H1 (cell line): ENCODE results near the gene ORMDL3. TPM values are rescaled to one million over a fixed set of nuclear protein-coding genes. Genes with fewer than 3 reads are reported as not detected.
A peak's percentile ranks its signal among the peaks of the same experiment; 100 is the strongest.

Source experiments
- CTCF ChIA-PET: fragments of 300-600 bp; sonication (Branson Sonifier 250); formaldehyde crosslinking; loops from one replicate; lab custom pipeline; 2021; ENCODE audit not compliant: partially characterized antibody; lab: Charles Lee
- POLR2A ChIA-PET: fragments of 300-600 bp; sonication (Branson Sonifier 250); formaldehyde crosslinking; loops from one replicate; lab custom pipeline; 2021; ENCODE audit warnings: inconsistent platforms; ENCODE audit not compliant: partially characterized antibody; lab: Charles Lee
- DNase-seq, 2 experiments: peaks; one replicate each; pipeline versions ENCODE4 v3.0.0 to v3.0.0-alpha.2; 2010 to 2022; ENCODE audit warnings: low spot score in 2 of 2, low read depth in 1 of 2, mixed read lengths in 1 of 2
- FAIRE-seq: peaks from 2 replicates; lab custom pipeline; 2011; peaks lifted over from hg19 to GRCh38; lab: Jason Lieb, UNC
- H2AFZ ChIP-seq: 2 replicates; pipeline ENCODE4 v1.8.1; 2012; ENCODE audit warnings: low read length, inconsistent platforms
- H2AK5ac ChIP-seq: 2 replicates; pipeline ENCODE4 v1.6.1; 2013; ENCODE audit warnings: low read depth, low read length
- H2BK120ac ChIP-seq: replicated peaks from 2 replicates; pipeline ENCODE3; 2013; ENCODE audit warnings: low read depth, low read length, inconsistent platforms
- H2BK12ac ChIP-seq: 2 replicates; pipeline ENCODE4 v1.6.1; 2013; ENCODE audit warnings: low read depth, low read length
- H2BK15ac ChIP-seq: 2 replicates; pipeline ENCODE4 v1.6.1; 2013; ENCODE audit warnings: low read length
- H2BK20ac ChIP-seq: 2 replicates; pipeline ENCODE4 v1.6.1; 2013; ENCODE audit warnings: low read length
- H2BK5ac ChIP-seq: 2 replicates; pipeline ENCODE4 v1.6.1; 2013; ENCODE audit warnings: low read depth, low read length
- H3K14ac ChIP-seq: 2 replicates; pipeline ENCODE4 v1.6.1; 2013; ENCODE audit warnings: inconsistent platforms; ENCODE audit not compliant: insufficient read length
- H3K18ac ChIP-seq: 2 replicates; pipeline ENCODE4 v1.6.1; 2013; ENCODE audit warnings: low read length; ENCODE audit errors: extremely low read depth
- H3K23ac ChIP-seq: 2 replicates; pipeline ENCODE4 v1.6.1; 2013; ENCODE audit warnings: inconsistent platforms; ENCODE audit not compliant: insufficient read length
- H3K23me2 ChIP-seq: 2 replicates; pipeline ENCODE4 v1.6.1; 2013; ENCODE audit warnings: low read depth, low read length
- H3K27ac ChIP-seq: 2 replicates; pipeline ENCODE4 v1.6.1; 2011; ENCODE audit warnings: low read depth, low read length, inconsistent platforms
- H3K27me3 ChIP-seq, 4 experiments: replicated peaks in 1 of 4; 1 replicate in 1 of 4; 2 replicates in 3 of 4; pipeline versions ENCODE4 v1.6.1 to v1.8.1; 2011 to 2013; ENCODE audit warnings: low read length in 3 of 4, mild to moderate bottlenecking in 3 of 4, inconsistent platforms in 2 of 4, mixed read lengths in 2 of 4, moderate library complexity in 1 of 4; ENCODE audit not compliant: control insufficient read depth in 3 of 4, insufficient read depth in 3 of 4; ENCODE audit errors: extremely low read depth in 1 of 4
- H3K36me3 ChIP-seq, 4 experiments: 2 replicates each; pipeline versions ENCODE4 v1.6.1 to v1.8.1; 2011 to 2013; ENCODE audit warnings: mild to moderate bottlenecking in 4 of 4, low read length in 3 of 4, moderate library complexity in 2 of 4, control low read depth in 1 of 4, inconsistent platforms in 1 of 4; ENCODE audit not compliant: insufficient read depth in 4 of 4, control insufficient read depth in 2 of 4
- H3K4ac ChIP-seq: replicated peaks from 2 replicates; pipeline ENCODE3; 2013; ENCODE audit warnings: low read length, low read depth, mixed read lengths, inconsistent platforms; ENCODE audit not compliant: insufficient read length
- H3K4me1 ChIP-seq, 4 experiments: replicated peaks in 1 of 4; 1 replicate in 1 of 4; 2 replicates in 3 of 4; pipeline versions ENCODE4 v1.6.1 to v1.8.1; 2011 to 2013; ENCODE audit warnings: low read length in 3 of 4, inconsistent platforms in 2 of 4, mixed read lengths in 1 of 4; ENCODE audit not compliant: insufficient read depth in 4 of 4, control insufficient read depth in 3 of 4
- H3K4me2 ChIP-seq, 2 experiments: 2 replicates each; pipeline versions ENCODE4 v1.6.1 to v1.8.1; 2011 to 2013; ENCODE audit warnings: low read depth in 2 of 2, low read length in 2 of 2, control low read depth in 1 of 2, inconsistent platforms in 1 of 2, mild to moderate bottlenecking in 1 of 2; ENCODE audit not compliant: insufficient read depth in 1 of 2
- H3K4me3 ChIP-seq, 4 experiments: fragments of 200-600, 300-600 bp in 1 of 4; sonication (generic), shearing (Covaris generic), sonication (Bioruptor Twin) in 1 of 4; 2 replicates each; pipeline versions ENCODE4 v1.5.1 to v1.8.1; 2011 to 2016; ENCODE audit warnings: low read length in 4 of 4, low read depth in 3 of 4, control low read depth in 2 of 4, inconsistent platforms in 2 of 4, mild to moderate bottlenecking in 2 of 4, mixed read lengths in 1 of 4, moderate library complexity in 1 of 4; ENCODE audit not compliant: insufficient read depth in 2 of 4; ENCODE audit errors: extremely low read depth in 1 of 4
- H3K56ac ChIP-seq: replicated peaks from 2 replicates; pipeline ENCODE3; 2013; ENCODE audit warnings: low read depth, mild to moderate bottlenecking, mixed read lengths, low read length, inconsistent platforms; ENCODE audit not compliant: insufficient read length
- H3K79me1 ChIP-seq: 2 replicates; pipeline ENCODE4 v1.6.1; 2013; ENCODE audit warnings: low read depth, low read length, control low read depth
- H3K79me2 ChIP-seq, 2 experiments: 2 replicates each; pipeline versions ENCODE4 v1.6.1 to v1.8.1; 2012 to 2013; ENCODE audit warnings: low read length in 2 of 2, mild to moderate bottlenecking in 2 of 2, inconsistent platforms in 1 of 2; ENCODE audit not compliant: insufficient read depth in 2 of 2, control insufficient read depth in 1 of 2
- H3K9ac ChIP-seq, 4 experiments: replicated peaks in 1 of 4; 1 replicate in 1 of 4; 2 replicates in 3 of 4; pipeline versions ENCODE4 v1.6.1 to v1.8.1; 2011 to 2013; ENCODE audit warnings: low read depth in 3 of 4, low read length in 3 of 4, control low read depth in 2 of 4, mild to moderate bottlenecking in 2 of 4, moderate library complexity in 2 of 4, inconsistent platforms in 1 of 4; ENCODE audit errors: extremely low read depth in 1 of 4
- H3K9me3 ChIP-seq, 2 experiments: 2 replicates each; pipeline versions ENCODE4 v1.6.1 to v1.8.1; 2012 to 2013; ENCODE audit warnings: mild to moderate bottlenecking in 2 of 2, moderate library complexity in 2 of 2, control low read depth in 1 of 2, inconsistent platforms in 1 of 2, low read depth in 1 of 2, low read length in 1 of 2, mixed read lengths in 1 of 2; ENCODE audit not compliant: insufficient read depth in 2 of 2
- H4K20me1 ChIP-seq, 2 experiments: replicated peaks in 1 of 2; 2 replicates each; pipeline versions ENCODE3 to v1.8.1; 2011 to 2013; ENCODE audit warnings: inconsistent platforms in 2 of 2, low read length in 2 of 2, mild to moderate bottlenecking in 1 of 2; ENCODE audit not compliant: insufficient read depth in 2 of 2, control insufficient read depth in 1 of 2
- H4K5ac ChIP-seq: 2 replicates; pipeline ENCODE4 v1.6.1; 2013; ENCODE audit warnings: low read length, low read depth, mixed read lengths, inconsistent platforms; ENCODE audit not compliant: insufficient read length
- H4K8ac ChIP-seq: 2 replicates; pipeline ENCODE4 v1.8.0; 2013; ENCODE audit warnings: mild to moderate bottlenecking, moderate library complexity, low read length, inconsistent platforms; ENCODE audit not compliant: insufficient read depth; ENCODE audit errors: extremely low read depth
- H4K91ac ChIP-seq: replicated peaks from 2 replicates; pipeline ENCODE3; 2013; ENCODE audit warnings: low read length, mixed read lengths, inconsistent platforms; ENCODE audit not compliant: insufficient read length
- CTCF ChIP-seq, 3 experiments: IDR thresholded peaks; 1 replicate in 2 of 3; 2 replicates in 1 of 3; pipeline versions ENCODE4 v1.5.1 to v1.6.1; 2011; ENCODE audit warnings: low read length in 3 of 3, mild to moderate bottlenecking in 3 of 3, inconsistent platforms in 2 of 3, low read depth in 1 of 3, moderate library complexity in 1 of 3; ENCODE audit not compliant: insufficient read depth in 1 of 3; ENCODE audit errors: control extremely low read depth in 1 of 3
- EGR1 ChIP-seq: IDR thresholded peaks from 2 replicates; pipeline ENCODE4 v1.6.1; 2011; ENCODE audit warnings: low read depth, low read length, borderline replicate concordance
- GABPA ChIP-seq: IDR thresholded peaks from 2 replicates; pipeline ENCODE4 v1.6.1; 2011; ENCODE audit warnings: mild to moderate bottlenecking, low read length, moderate library complexity, borderline replicate concordance; ENCODE audit not compliant: insufficient read depth
- PHF8 ChIP-seq: fragments of 200-600 bp; sonication (generic); conservative IDR thresholded peaks from 2 replicates; pipeline ENCODE4 v1.7.1; 2012; ENCODE audit warnings: low read depth, mild to moderate bottlenecking, inconsistent platforms, low read length, moderate library complexity
- ZNF274 ChIP-seq: IDR thresholded peaks from 2 replicates; pipeline ENCODE4 v1.7.0; 2012; ENCODE audit warnings: low read length, borderline replicate concordance; ENCODE audit errors: extremely low read depth
- WGBS, 2 experiments: shearing (Covaris generic) in 1 of 2; methylation state at CpG; one replicate each; pipeline versions ENCODE4 v1.1.6 to v1.1.7; 2013 to 2015; ENCODE audit warnings: low lambda C conversion rate in 2 of 2, mixed read lengths in 2 of 2, inconsistent platforms in 1 of 2, low coverage in 1 of 2, missing lambda C conversion rate in 1 of 2; ENCODE audit not compliant: insufficient replicate concordance in 2 of 2, insufficient coverage in 1 of 2, insufficient read length in 1 of 2; ENCODE audit errors: extremely low coverage in 1 of 2, missing lambda C conversion rate in 1 of 2; 5-methylcytosine and 5-hydroxymethylcytosine counted together
- polyA plus RNA-seq, 7 experiments: library from polyadenylated mRNA; depleted of rRNA in 3 of 7; stranded (reverse) in 5 of 7; unstranded in 2 of 7; fragments of >200 nt in 5 of 7; fragments of 200-250 nt in 2 of 7; gene quantifications; 1 replicate in 5 of 7; 2 replicates in 1 of 7; 4 replicates in 1 of 7; pipeline versions ENCODE4 v1.2.1 to v1.2.3, GENCODE V29; 2011 to 2013; ENCODE audit warnings: missing spikeins in 2 of 7, mixed read lengths in 2 of 7
- total RNA-seq: library from RNA; stranded (reverse); fragmentation: NEBNext Ultra II Directional; extraction: Animal tissue kit (Norgen Biotek cat#: 25700); gene quantifications from 2 replicates; pipeline ENCODE4 v1.2.1, GENCODE V29; 2021
- TF ChIP-seq, protein P1 (sequence below): IDR thresholded peaks from 2 replicates; pipeline ENCODE4 v1.6.1; 2012; ENCODE audit warnings: inconsistent platforms
- TF ChIP-seq, protein P2 (sequence below): IDR thresholded peaks from 2 replicates; pipeline ENCODE4 v1.6.1; 2011; ENCODE audit warnings: low read depth, mild to moderate bottlenecking, low read length; ENCODE audit not compliant: insufficient read depth

ORMDL3 gene
- total and polyA plus RNA-seq, 2 of the 8 experiments (the other 6 are each of a cell fraction or from before 2014, with no cell fraction given), result 50.4 to 108 TPM

- Histone ChIP-seq H2BK5ac (no peak overlapping the region), H4K5ac (no peak overlapping the region), H3K23me2 (0 out of 2 replicates have a peak, but pooled peaks cover 2% of the 10 kb centered on the region), H4K8ac (no peak overlapping the region), H3K79me1 (no peaks in the 10 kb centered on the region), H3K18ac (no peak overlapping the region), H3K79me2 (no peaks in the 10 kb centered on the region), H3K4me2 (no peak overlapping the region), H2BK15ac (no peak overlapping the region), H2AK5ac (no peak overlapping the region), H3K36me3 (no peaks in the 10 kb centered on the region), H3K14ac (no peak overlapping the region), H3K9ac (no peak overlapping the region), H3K23ac (no peak overlapping the region), H2BK20ac (0 out of 2 replicates have a peak overlapping the region, but pooled peaks have one; percentile 55), H4K91ac (no peak overlapping the region), H3K27me3 (no peaks in the 10 kb centered on the region), H3K4ac (no peak overlapping the region), H2BK120ac (no peak overlapping the region), H4K20me1 (no peaks in the 10 kb centered on the region), H2AFZ (peak overlapping the region; percentile 49; the same call in 1 of the 2 replicates), H2BK12ac (no peak overlapping the region), H3K56ac (no peak overlapping the region), H3K4me1 (peaks cover 0 to 3% (median 0%) of the 10 kb centered on the region in 4 experiments; a peak in 3 of 7 replicates), H3K27ac (no peak overlapping the region), H3K4me3 (no peak overlapping the region), H3K9me3 (no peaks in the 10 kb centered on the region)
- no peak for FAIRE-seq
- POLR2A ChIA-PET, result interaction anchor here (0.7 to 3.1 kb wide), 3 partner anchors 9 to 44 kb away, joined by 3 to 10 read pairs (median 5); partner anchors contain the start of genes LRRC3C and ORMDL3
- 76% methylated on average over 6 of the region's 6 CpGs; no CpG with 5 or more reads in 1 of the 2 experiments for WGBS, 2 experiments
- no peak for DNase-seq
- CTCF ChIA-PET, result interaction anchor here (0.8 to 4.1 kb wide), 10 partner anchors 8 to 73 kb away, joined by 3 to 16 read pairs (median 6); partner anchors contain the start of genes GSDMB, LRRC3C, ORMDL3 and PSMD3
- TF ChIP-seq, protein P1, sequence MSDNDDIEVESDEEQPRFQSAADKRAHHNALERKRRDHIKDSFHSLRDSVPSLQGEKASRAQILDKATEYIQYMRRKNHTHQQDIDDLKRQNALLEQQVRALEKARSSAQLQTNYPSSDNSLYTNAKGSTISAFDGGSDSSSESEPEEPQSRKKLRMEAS, result no peak
- TF ChIP-seq, protein P2, sequence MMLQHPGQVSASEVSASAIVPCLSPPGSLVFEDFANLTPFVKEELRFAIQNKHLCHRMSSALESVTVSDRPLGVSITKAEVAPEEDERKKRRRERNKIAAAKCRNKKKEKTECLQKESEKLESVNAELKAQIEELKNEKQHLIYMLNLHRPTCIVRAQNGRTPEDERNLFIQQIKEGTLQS, result no peak
- TF ChIP-seq EGR1 (no peak), PHF8 (no peak), CTCF (IDR thresholded peaks at IDR 0.05; ENCODE audit: control extremely low read depth in 1 of 3, insufficient read depth in 1 of 3, low read depth in 1 of 3, low read length in 3 of 3) (peak; percentile 17 to 38 (median 20); a peak in 3 of 4 replicates), ZNF274 (no peak), GABPA (no peak)
These were observed 12.4 kb upstream of the ORMDL3 start for GRCh38 chr17:39939588-39940419.
